ENCODE measurements around the gene JAG1. TPM values are rescaled to one million over a fixed set of nuclear protein-coding genes. Genes with fewer than 3 reads are reported as not detected.

JAG1 gene
- total RNA-seq, 1 donor from 2014 or later: 60.5 TPM

- no peaks in the 10 kb centered on the region for H3K27me3 ChIP-seq (ENCODE audit: control insufficient read depth in 3 of 3, insufficient read depth in 3 of 3, low read length in 3 of 3)
- H3K4me3 ChIP-seq (ENCODE audit: low read length in 3 of 3): peak overlapping the region; percentile 65 to 86 (median 78)
- no peaks in the 10 kb centered on the region for H3K9me3 ChIP-seq (ENCODE audit: control insufficient read depth in 3 of 3, low read length in 3 of 3)
- H3K9ac ChIP-seq (ENCODE audit: low read depth in 1 of 3, low read length in 3 of 3): peak overlapping the region; percentile 24 to 89 (median 61)
- H3K36me3 ChIP-seq (ENCODE audit: control insufficient read depth in 3 of 3, insufficient read depth in 3 of 3, low read length in 3 of 3): peaks cover 0 to 13% (median 2%) of the 10 kb centered on the region in 3 donors
- peaks cover 34 to 48% (median 46%) of the 10 kb centered on the region in 3 donors for H3K4me1 ChIP-seq (ENCODE audit: control insufficient read depth in 3 of 3, insufficient read depth in 3 of 3, low read length in 3 of 3)
- peak overlapping the region; percentile 89 for H3K27ac ChIP-seq (ENCODE audit: low read depth, low read length)
Measured at GRCh38 chr20:10670501-10671220, 3.1 kb downstream of the JAG1 start.

- peak overlapping the region; percentile 28 to 86 (median 36) for H3K4me3 ChIP-seq (ENCODE audit: low read length in 3 of 3)
- H3K4me1 ChIP-seq (ENCODE audit: control insufficient read depth in 3 of 3, insufficient read depth in 3 of 3, low read length in 3 of 3): peaks cover 38 to 53% (median 51%) of the 10 kb centered on the region in 3 donors
- H3K27ac ChIP-seq (ENCODE audit: low read depth, low read length): peak overlapping the region; percentile 89
- H3K9ac ChIP-seq (ENCODE audit: low read depth in 1 of 3, low read length in 3 of 3): no peak overlapping the region
- no peaks in the 10 kb centered on the region for H3K27me3 ChIP-seq (ENCODE audit: control insufficient read depth in 3 of 3, insufficient read depth in 3 of 3, low read length in 3 of 3)
- H3K9me3 ChIP-seq (ENCODE audit: control insufficient read depth in 3 of 3, low read length in 3 of 3): no peaks in the 10 kb centered on the region
- H3K36me3 ChIP-seq (ENCODE audit: control insufficient read depth in 3 of 3, insufficient read depth in 3 of 3, low read length in 3 of 3): peaks cover 0 to 13% (median 2%) of the 10 kb centered on the region in 3 donors
Measured at GRCh38 chr20:10669843-10670446, 3.9 kb downstream of the JAG1 start.

- peaks cover 45 to 61% (median 55%) of the 10 kb centered on the region in 3 donors for H3K4me1 ChIP-seq (ENCODE audit: control insufficient read depth in 3 of 3, insufficient read depth in 3 of 3, low read length in 3 of 3)
- no peaks in the 10 kb centered on the region for H3K9me3 ChIP-seq (ENCODE audit: control insufficient read depth in 3 of 3, low read length in 3 of 3)
- H3K9ac ChIP-seq (ENCODE audit: low read depth in 1 of 3, low read length in 3 of 3): no peak overlapping the region
- peak overlapping the region in 2 of 3 donors; percentile 30 to 40 for H3K4me3 ChIP-seq (ENCODE audit: low read length in 3 of 3)
- no peaks in the 10 kb centered on the region for H3K27me3 ChIP-seq (ENCODE audit: control insufficient read depth in 3 of 3, insufficient read depth in 3 of 3, low read length in 3 of 3)
- H3K27ac ChIP-seq (ENCODE audit: low read depth, low read length): no peak overlapping the region
- H3K36me3 ChIP-seq (ENCODE audit: control insufficient read depth in 3 of 3, insufficient read depth in 3 of 3, low read length in 3 of 3): peaks cover 2 to 13% (median 2%) of the 10 kb centered on the region in 3 donors
Measured at GRCh38 chr20:10668677-10669368, 5.0 kb downstream of the JAG1 start.

GRCh38 chr20:10667560-10668167, 6.1 kb downstream of the JAG1 start:
- no peaks in the 10 kb centered on the region for H3K27me3 ChIP-seq (ENCODE audit: control insufficient read depth in 3 of 3, insufficient read depth in 3 of 3, low read length in 3 of 3)
- H3K36me3 ChIP-seq (ENCODE audit: control insufficient read depth in 3 of 3, insufficient read depth in 3 of 3, low read length in 3 of 3): peaks cover 6 to 18% (median 6%) of the 10 kb centered on the region in 3 donors
- H3K9ac ChIP-seq (ENCODE audit: low read depth in 1 of 3, low read length in 3 of 3): peak overlapping the region in 1 of 3 donors; percentile 46
- H3K4me3 ChIP-seq (ENCODE audit: low read length in 3 of 3): peak overlapping the region; percentile 36 to 57 (median 39)
- H3K4me1 ChIP-seq (ENCODE audit: control insufficient read depth in 3 of 3, insufficient read depth in 3 of 3, low read length in 3 of 3): peaks cover 49 to 63% (median 54%) of the 10 kb centered on the region in 3 donors
- H3K9me3 ChIP-seq (ENCODE audit: control insufficient read depth in 3 of 3, low read length in 3 of 3): no peaks in the 10 kb centered on the region
- H3K27ac ChIP-seq (ENCODE audit: low read depth, low read length): peak overlapping the region; percentile 52

- peaks cover 51 to 68% (median 55%) of the 10 kb centered on the region in 3 donors for H3K4me1 ChIP-seq (ENCODE audit: control insufficient read depth in 3 of 3, insufficient read depth in 3 of 3, low read length in 3 of 3)
- H3K9ac ChIP-seq (ENCODE audit: low read depth in 1 of 3, low read length in 3 of 3): peak overlapping the region in 2 of 3 donors; percentile 27 to 46
- H3K9me3 ChIP-seq (ENCODE audit: control insufficient read depth in 3 of 3, low read length in 3 of 3): no peaks in the 10 kb centered on the region
- peaks cover 12 to 22% (median 13%) of the 10 kb centered on the region in 3 donors for H3K36me3 ChIP-seq (ENCODE audit: control insufficient read depth in 3 of 3, insufficient read depth in 3 of 3, low read length in 3 of 3)
- peak overlapping the region; percentile 36 to 57 (median 39) for H3K4me3 ChIP-seq (ENCODE audit: low read length in 3 of 3)
- peak overlapping the region; percentile 52 for H3K27ac ChIP-seq (ENCODE audit: low read depth, low read length)
- no peaks in the 10 kb centered on the region for H3K27me3 ChIP-seq (ENCODE audit: control insufficient read depth in 3 of 3, insufficient read depth in 3 of 3, low read length in 3 of 3)
Measured at GRCh38 chr20:10667077-10667401, 6.8 kb downstream of the JAG1 start.

GRCh38 chr20:10666221-10667076, 7.3 kb downstream of the JAG1 start:
- H3K9me3 ChIP-seq (ENCODE audit: control insufficient read depth in 3 of 3, low read length in 3 of 3): no peaks in the 10 kb centered on the region
- peak overlapping the region; percentile 36 to 52 (median 39) for H3K4me3 ChIP-seq (ENCODE audit: low read length in 3 of 3)
- peak overlapping the region in 2 of 3 donors; percentile 27 to 46 for H3K9ac ChIP-seq (ENCODE audit: low read depth in 1 of 3, low read length in 3 of 3)
- peaks cover 12 to 26% (median 14%) of the 10 kb centered on the region in 3 donors for H3K36me3 ChIP-seq (ENCODE audit: control insufficient read depth in 3 of 3, insufficient read depth in 3 of 3, low read length in 3 of 3)
- no peaks in the 10 kb centered on the region for H3K27me3 ChIP-seq (ENCODE audit: control insufficient read depth in 3 of 3, insufficient read depth in 3 of 3, low read length in 3 of 3)
- H3K27ac ChIP-seq (ENCODE audit: low read depth, low read length): peak overlapping the region; percentile 52
- H3K4me1 ChIP-seq (ENCODE audit: control insufficient read depth in 3 of 3, insufficient read depth in 3 of 3, low read length in 3 of 3): peaks cover 51 to 69% (median 57%) of the 10 kb centered on the region in 3 donors

GRCh38 chr20:10665791-10666190, 8.0 kb downstream of the JAG1 start:
- H3K9me3 ChIP-seq (ENCODE audit: control insufficient read depth in 3 of 3, low read length in 3 of 3): no peaks in the 10 kb centered on the region
- H3K4me3 ChIP-seq (ENCODE audit: low read length in 3 of 3): no peak overlapping the region
- H3K27ac ChIP-seq (ENCODE audit: low read depth, low read length): peak overlapping the region; percentile 51
- peaks cover 57 to 70% (median 63%) of the 10 kb centered on the region in 3 donors for H3K4me1 ChIP-seq (ENCODE audit: control insufficient read depth in 3 of 3, insufficient read depth in 3 of 3, low read length in 3 of 3)
- H3K27me3 ChIP-seq (ENCODE audit: control insufficient read depth in 3 of 3, insufficient read depth in 3 of 3, low read length in 3 of 3): no peaks in the 10 kb centered on the region
- H3K9ac ChIP-seq (ENCODE audit: low read depth in 1 of 3, low read length in 3 of 3): peak overlapping the region in 1 of 3 donors; percentile 46
- peaks cover 15 to 33% (median 19%) of the 10 kb centered on the region in 3 donors for H3K36me3 ChIP-seq (ENCODE audit: control insufficient read depth in 3 of 3, insufficient read depth in 3 of 3, low read length in 3 of 3)

- Histone ChIP-seq H3K36me3 (ENCODE audit: control insufficient read depth in 3 of 3, insufficient read depth in 3 of 3, low read length in 3 of 3) (peaks cover 15 to 35% (median 19%) of the 10 kb centered on the region in 3 donors), H3K9ac (ENCODE audit: low read depth in 1 of 3, low read length in 3 of 3) (peak overlapping the region in 1 of 3 donors; percentile 34), H3K4me1 (ENCODE audit: control insufficient read depth in 3 of 3, insufficient read depth in 3 of 3, low read length in 3 of 3) (peaks cover 64 to 73% (median 69%) of the 10 kb centered on the region in 3 donors), H3K27me3 (ENCODE audit: control insufficient read depth in 3 of 3, insufficient read depth in 3 of 3, low read length in 3 of 3) (no peaks in the 10 kb centered on the region), H3K4me3 (ENCODE audit: low read length in 3 of 3) (no peak overlapping the region), H3K9me3 (ENCODE audit: control insufficient read depth in 3 of 3, low read length in 3 of 3) (no peaks in the 10 kb centered on the region), H3K27ac (ENCODE audit: low read depth, low read length) (peak overlapping the region; percentile 51)
Measured at GRCh38 chr20:10665027-10665561, 8.7 kb downstream of the JAG1 start.

- Histone ChIP-seq H3K9ac (ENCODE audit: low read depth in 1 of 3, low read length in 3 of 3) (no peak overlapping the region), H3K4me1 (ENCODE audit: control insufficient read depth in 3 of 3, insufficient read depth in 3 of 3, low read length in 3 of 3) (peaks cover 66 to 68% (median 67%) of the 10 kb centered on the region in 3 donors), H3K36me3 (ENCODE audit: control insufficient read depth in 3 of 3, insufficient read depth in 3 of 3, low read length in 3 of 3) (peaks cover 15 to 37% (median 21%) of the 10 kb centered on the region in 3 donors), H3K27me3 (ENCODE audit: control insufficient read depth in 3 of 3, insufficient read depth in 3 of 3, low read length in 3 of 3) (no peaks in the 10 kb centered on the region), H3K4me3 (ENCODE audit: low read length in 3 of 3) (no peak overlapping the region), H3K27ac (ENCODE audit: low read depth, low read length) (peak overlapping the region; percentile 23), H3K9me3 (ENCODE audit: control insufficient read depth in 3 of 3, low read length in 3 of 3) (no peaks in the 10 kb centered on the region)
Measured at GRCh38 chr20:10663756-10664155, 10.0 kb downstream of the JAG1 start.

Measured in skeletal muscle tissue (tissue), 4 donors.